ENCODE measurements around the gene QSOX2.

DNA sequence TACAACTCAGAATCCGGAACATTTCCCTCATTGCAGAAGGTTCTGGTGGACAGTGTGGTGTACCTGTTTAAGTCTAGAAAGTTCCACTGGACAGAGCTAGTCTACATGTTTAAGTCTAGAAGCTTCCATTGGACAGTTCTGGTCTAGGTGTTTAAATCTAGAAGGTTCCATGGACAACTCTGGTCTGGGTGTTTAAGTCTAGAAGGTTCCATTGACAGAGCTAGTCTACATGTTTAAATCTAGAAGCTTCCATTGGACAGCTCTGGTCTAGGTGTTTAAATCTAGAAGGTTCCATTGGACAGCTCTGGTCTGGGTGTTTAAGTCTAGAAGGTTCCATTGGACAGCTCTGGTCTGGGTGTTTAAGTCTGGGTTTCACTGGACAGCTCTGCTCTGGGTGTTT lies 33.3 kb upstream of the QSOX2 start:
- TF ChIP-seq JUNB (IDR thresholded peaks at IDR 0.05; ENCODE audit: unreplicated experiment), result no peak
- TF ChIP-seq CTCF (conservative IDR thresholded peaks at IDR 0.05; ENCODE audit: low read depth in 2 of 2), result no peak
- TF ChIP-seq, protein P1, sequence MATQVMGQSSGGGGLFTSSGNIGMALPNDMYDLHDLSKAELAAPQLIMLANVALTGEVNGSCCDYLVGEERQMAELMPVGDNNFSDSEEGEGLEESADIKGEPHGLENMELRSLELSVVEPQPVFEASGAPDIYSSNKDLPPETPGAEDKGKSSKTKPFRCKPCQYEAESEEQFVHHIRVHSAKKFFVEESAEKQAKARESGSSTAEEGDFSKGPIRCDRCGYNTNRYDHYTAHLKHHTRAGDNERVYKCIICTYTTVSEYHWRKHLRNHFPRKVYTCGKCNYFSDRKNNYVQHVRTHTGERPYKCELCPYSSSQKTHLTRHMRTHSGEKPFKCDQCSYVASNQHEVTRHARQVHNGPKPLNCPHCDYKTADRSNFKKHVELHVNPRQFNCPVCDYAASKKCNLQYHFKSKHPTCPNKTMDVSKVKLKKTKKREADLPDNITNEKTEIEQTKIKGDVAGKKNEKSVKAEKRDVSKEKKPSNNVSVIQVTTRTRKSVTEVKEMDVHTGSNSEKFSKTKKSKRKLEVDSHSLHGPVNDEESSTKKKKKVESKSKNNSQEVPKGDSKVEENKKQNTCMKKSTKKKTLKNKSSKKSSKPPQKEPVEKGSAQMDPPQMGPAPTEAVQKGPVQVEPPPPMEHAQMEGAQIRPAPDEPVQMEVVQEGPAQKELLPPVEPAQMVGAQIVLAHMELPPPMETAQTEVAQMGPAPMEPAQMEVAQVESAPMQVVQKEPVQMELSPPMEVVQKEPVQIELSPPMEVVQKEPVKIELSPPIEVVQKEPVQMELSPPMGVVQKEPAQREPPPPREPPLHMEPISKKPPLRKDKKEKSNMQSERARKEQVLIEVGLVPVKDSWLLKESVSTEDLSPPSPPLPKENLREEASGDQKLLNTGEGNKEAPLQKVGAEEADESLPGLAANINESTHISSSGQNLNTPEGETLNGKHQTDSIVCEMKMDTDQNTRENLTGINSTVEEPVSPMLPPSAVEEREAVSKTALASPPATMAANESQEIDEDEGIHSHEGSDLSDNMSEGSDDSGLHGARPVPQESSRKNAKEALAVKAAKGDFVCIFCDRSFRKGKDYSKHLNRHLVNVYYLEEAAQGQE (IDR thresholded peaks at IDR 0.05; ENCODE audit: unreplicated experiment), result no peak
- TF ChIP-seq POLR2AphosphoS5 (IDR thresholded peaks at IDR 0.05; ENCODE audit: low read depth), result no peak
- no peak for TF ChIP-seq NANOG (IDR thresholded peaks at IDR 0.05; ENCODE audit: borderline replicate concordance)
- no peak for TF ChIP-seq EZH2phosphoT487 (IDR thresholded peaks at IDR 0.05; ENCODE audit: unreplicated experiment)
- TF ChIP-seq EZH2 (IDR thresholded peaks at IDR 0.05; ENCODE audit: low read depth, unreplicated experiment), result no peak
- no peak for TF ChIP-seq ETS1 (IDR thresholded peaks at IDR 0.05)
- no peak for TF ChIP-seq ZNF331 (CRISPR knock-in tag; IDR thresholded peaks at IDR 0.05; ENCODE audit: low read depth)
- TF ChIP-seq ZNF114 (CRISPR knock-in tag; IDR thresholded peaks at IDR 0.05), result no peak
- no peak for TF ChIP-seq STAT1 (IDR thresholded peaks at IDR 0.05; ENCODE audit: unreplicated experiment)
- no peak for TF ChIP-seq ZNF462 (CRISPR knock-in tag; IDR thresholded peaks at IDR 0.05)
